NT2/D1 (cell line): ENCODE results near the gene NEMP2.

ENCODE experiments used
- SUZ12 ChIP-seq: IDR thresholded peaks from 2 replicates; pipeline ENCODE4 v1.6.1; 2011; ENCODE audit not compliant: insufficient read length, insufficient read depth; ENCODE audit errors: extremely low read depth
- ZNF274 ChIP-seq: IDR thresholded peaks from 2 replicates; pipeline ENCODE4 v1.6.1; 2011; ENCODE audit warnings: mild to moderate bottlenecking, low read depth, low read length

- TF ChIP-seq SUZ12 (no peak), ZNF274 (no peak)
These were observed 9.6 kb downstream of the NEMP2 start for GRCh38 chr2:190524928-190525327.
